Transverse colon (tissue), 3 donors: Measurements from ENCODE around the gene TFEB.

Experiments used
- CTCF ChIP-seq, 5 experiments: fragments of 200-600 bp in 3 of 5; fragments of 450-650 bp in 2 of 5; sonication (generic) in 3 of 5; IDR thresholded peaks; 1 replicate in 2 of 5; 2 replicates in 3 of 5; pipeline ENCODE4 v1.5.1; 2016 to 2017; ENCODE audit warnings: antibody characterized with exemption in 5 of 5, inconsistent platforms in 3 of 5, mild to moderate bottlenecking in 2 of 5, moderate library complexity in 1 of 5
- EP300 ChIP-seq: sonication (generic); formaldehyde crosslinking; IDR thresholded peaks from one replicate; pipeline ENCODE4 v1.6.1; 2017; ENCODE audit warnings: antibody characterized with exemption, low read depth
- POLR2A ChIP-seq: fragments of 450-650 bp; IDR thresholded peaks from one replicate; pipeline ENCODE4 v1.6.1; 2016; ENCODE audit warnings: antibody characterized with exemption, mild to moderate bottlenecking, moderate library complexity

GRCh38 chr6:41699063-41699462 lies 36.3 kb downstream of the TFEB start:
- TF ChIP-seq POLR2A (no peak), CTCF (IDR thresholded peaks at IDR 0.05) (no peak), EP300 (no peak)
